ENCODE results near the gene KCNIP1. TPM values are rescaled to one million over a fixed set of nuclear protein-coding genes. Genes with fewer than 3 reads are reported as not detected.

The KCNIP1 gene
- total RNA-seq, 1 experiment from 2014 or later: not detected

- Histone ChIP-seq H3K9me3 (ENCODE audit: low read length) (no peaks in the 10 kb centered on the region), H3K4me1 (ENCODE audit: insufficient read depth, low read length) (no peaks in the 10 kb centered on the region), H3K79me2 (ENCODE audit: low read length) (no peaks in the 10 kb centered on the region), H2AFZ (ENCODE audit: low read length) (no peak overlapping the region), H4K20me1 (ENCODE audit: low read length) (no peaks in the 10 kb centered on the region), H3K4me2 (ENCODE audit: low read length) (no peak overlapping the region), H3K4me3 (ENCODE audit: low read length) (no peak overlapping the region), H3F3A (ENCODE audit: low read length, unreplicated experiment) (no peaks in the 10 kb centered on the region), H3K27me3 (ENCODE audit: low read length) (no peaks in the 10 kb centered on the region), H3K27ac (ENCODE audit: low read length) (no peak overlapping the region), H3K9me2 (replicated peaks; ENCODE audit: low read length) (no peaks in the 10 kb centered on the region), H3K9ac (ENCODE audit: low read length) (no peak overlapping the region), H3K36me3 (ENCODE audit: low read depth, low read length) (no peaks in the 10 kb centered on the region)
- no peak for ATAC-seq
- TF ChIP-seq EZH2phosphoT487 (IDR thresholded peaks at IDR 0.05; ENCODE audit: borderline replicate concordance, low read length) (no peak), EZH2 (IDR thresholded peaks at IDR 0.05; ENCODE audit: low read length, unreplicated experiment) (no peak), CTCF (conservative IDR thresholded peaks at IDR 0.05; ENCODE audit: low read depth, low read length) (no peak)
- CTCF ChIA-PET: no interaction called here
- BruUV-seq (replicated peaks): no TSS peak
- intact Hi-C loops (cut with micrococcal nuclease): no loop called here
- DNase-seq: no peak
- POLR2A ChIA-PET (ENCODE audit: unreplicated experiment): no interaction called here
These were observed 252.9 kb downstream of the KCNIP1 start for GRCh38 chr5:170756691-170757090.

- Histone ChIP-seq H3K4me3 (ENCODE audit: low read length) (no peak overlapping the region), H3K9me2 (replicated peaks; ENCODE audit: low read length) (no peaks in the 10 kb centered on the region), H3K4me2 (ENCODE audit: low read length) (no peak overlapping the region), H3K27ac (ENCODE audit: low read length) (no peak overlapping the region), H3K9me3 (ENCODE audit: low read length) (no peaks in the 10 kb centered on the region), H3K9ac (ENCODE audit: low read length) (no peak overlapping the region), H3K79me2 (ENCODE audit: low read length) (no peaks in the 10 kb centered on the region), H3K36me3 (ENCODE audit: low read depth, low read length) (no peaks in the 10 kb centered on the region), H3K4me1 (ENCODE audit: insufficient read depth, low read length) (no peaks in the 10 kb centered on the region), H2AFZ (ENCODE audit: low read length) (no peak overlapping the region), H3K27me3 (ENCODE audit: low read length) (no peaks in the 10 kb centered on the region), H4K20me1 (ENCODE audit: low read length) (no peaks in the 10 kb centered on the region), H3F3A (ENCODE audit: low read length, unreplicated experiment) (no peaks in the 10 kb centered on the region)
- ChIA-PET CTCF (no interaction called here), POLR2A (ENCODE audit: unreplicated experiment) (no interaction called here)
- peak; percentile 4 for DNase-seq
- no TSS peak for BruUV-seq (replicated peaks)
- no peak for ATAC-seq
- TF ChIP-seq EZH2phosphoT487 (IDR thresholded peaks at IDR 0.05; ENCODE audit: borderline replicate concordance, low read length) (no peak), EZH2 (IDR thresholded peaks at IDR 0.05; ENCODE audit: low read length, unreplicated experiment) (no peak), CTCF (conservative IDR thresholded peaks at IDR 0.05; ENCODE audit: low read depth, low read length) (no peak)
- intact Hi-C loops (cut with micrococcal nuclease): no loop called here
These were observed 253.4 kb downstream of the KCNIP1 start for GRCh38 chr5:170757182-170757601.

- Histone ChIP-seq H3K9ac (ENCODE audit: low read length) (no peak overlapping the region), H3K36me3 (ENCODE audit: low read depth, low read length) (no peaks in the 10 kb centered on the region), H3K4me2 (ENCODE audit: low read length) (no peak overlapping the region), H3F3A (ENCODE audit: low read length, unreplicated experiment) (no peaks in the 10 kb centered on the region), H3K9me3 (ENCODE audit: low read length) (no peaks in the 10 kb centered on the region), H4K20me1 (ENCODE audit: low read length) (no peaks in the 10 kb centered on the region), H3K27me3 (ENCODE audit: low read length) (no peaks in the 10 kb centered on the region), H3K27ac (ENCODE audit: low read length) (no peak overlapping the region), H2AFZ (ENCODE audit: low read length) (no peak overlapping the region), H3K4me1 (ENCODE audit: insufficient read depth, low read length) (no peaks in the 10 kb centered on the region), H3K79me2 (ENCODE audit: low read length) (no peaks in the 10 kb centered on the region), H3K9me2 (replicated peaks; ENCODE audit: low read length) (no peaks in the 10 kb centered on the region), H3K4me3 (ENCODE audit: low read length) (no peak overlapping the region)
- intact Hi-C loops (cut with micrococcal nuclease): no loop called here
- TF ChIP-seq EZH2phosphoT487 (IDR thresholded peaks at IDR 0.05; ENCODE audit: borderline replicate concordance, low read length) (no peak), EZH2 (IDR thresholded peaks at IDR 0.05; ENCODE audit: low read length, unreplicated experiment) (no peak), CTCF (conservative IDR thresholded peaks at IDR 0.05; ENCODE audit: low read depth, low read length) (no peak)
- ATAC-seq (no peak), DNase-seq (no peak)
- CTCF ChIA-PET: no interaction called here
- POLR2A ChIA-PET (ENCODE audit: unreplicated experiment): no interaction called here
- BruUV-seq (replicated peaks): no TSS peak
These were observed 253.8 kb downstream of the KCNIP1 start for GRCh38 chr5:170757669-170758068.

All from PC-3 (cell line).